T1000 (cell line): Measurements from ENCODE around the gene PRRG3.
A peak's percentile ranks its signal among the peaks of the same experiment; 100 is the strongest.

Experiments used
- DNase-seq: peaks from one replicate; lab custom pipeline; 2025; ENCODE audit warnings: mixed read lengths; lab: John Stamatoyannopoulos, UW

PRRG3 gene

DNA sequence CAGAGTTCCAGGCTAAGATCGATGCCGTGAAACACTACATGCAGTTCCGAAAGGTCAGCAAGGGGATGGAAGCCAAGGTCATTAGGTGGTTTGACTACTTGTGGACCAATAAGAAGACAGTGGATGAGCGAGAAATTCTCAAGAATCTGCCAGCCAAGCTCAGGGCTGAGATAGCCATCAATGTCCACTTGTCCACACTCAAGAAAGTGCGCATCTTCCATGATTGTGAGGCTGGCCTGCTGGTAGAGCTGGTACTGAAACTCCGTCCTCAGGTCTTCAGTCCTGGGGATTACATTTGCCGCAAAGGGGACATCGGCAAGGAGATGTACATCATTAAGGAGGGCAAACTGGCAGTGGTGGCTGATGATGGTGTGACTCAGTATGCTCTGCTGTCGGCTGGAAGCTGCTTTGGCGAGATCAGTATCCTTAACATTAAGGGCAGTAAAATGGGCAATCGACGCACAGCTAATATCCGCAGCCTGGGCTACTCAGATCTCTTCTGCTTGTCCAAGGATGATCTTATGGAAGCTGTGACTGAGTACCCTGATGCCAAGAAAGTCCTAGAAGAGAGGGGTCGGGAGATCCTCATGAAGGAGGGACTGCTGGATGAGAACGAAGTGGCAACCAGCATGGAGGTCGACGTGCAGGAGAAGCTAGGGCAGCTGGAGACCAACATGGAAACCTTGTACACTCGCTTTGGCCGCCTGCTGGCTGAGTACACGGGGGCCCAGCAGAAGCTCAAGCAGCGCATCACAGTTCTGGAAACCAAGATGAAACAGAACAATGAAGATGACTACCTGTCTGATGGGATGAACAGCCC, 48.6 kb downstream of the PRRG3 start:
- DNase-seq: no peak

DNA sequence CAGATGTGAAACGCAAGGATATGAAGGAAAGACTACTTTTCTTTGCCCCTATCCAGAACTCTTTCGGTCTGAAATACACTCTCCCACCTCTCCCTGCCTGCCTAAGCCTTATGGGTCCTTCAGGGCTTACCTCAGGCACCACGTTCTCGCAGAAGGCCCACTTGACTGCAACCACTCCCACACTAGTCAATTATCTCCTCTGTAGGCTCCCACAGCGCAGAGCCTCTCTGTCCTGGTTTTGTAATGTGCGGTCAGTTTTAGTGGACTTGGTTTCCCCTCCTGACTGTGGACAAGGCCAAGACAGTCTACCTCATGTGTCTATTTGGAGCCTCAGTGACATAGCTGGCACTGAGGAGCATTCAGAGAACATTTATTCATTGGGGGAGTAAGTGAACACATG, 50.4 kb downstream of the PRRG3 start:
- no peak for DNase-seq

DNA sequence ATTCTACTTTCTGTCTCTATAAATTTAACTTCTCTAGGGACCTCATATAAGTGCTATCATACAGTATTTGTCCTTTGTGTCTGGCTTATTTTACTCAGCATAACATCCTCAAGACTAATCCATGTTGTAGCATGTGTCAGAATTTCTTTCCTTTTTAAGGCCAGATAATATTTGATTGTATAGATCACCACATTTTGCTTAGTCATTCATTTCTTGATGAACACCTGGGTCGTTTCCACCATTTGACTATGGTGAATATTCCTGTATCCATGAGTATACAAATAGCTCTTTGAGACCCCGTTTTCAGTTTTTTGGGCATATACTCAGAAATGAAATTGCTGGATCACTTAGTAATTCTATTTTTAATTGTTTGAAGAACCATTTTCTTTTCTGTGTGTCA, 51.2 kb downstream of the PRRG3 start:
- DNase-seq: no peak

DNA sequence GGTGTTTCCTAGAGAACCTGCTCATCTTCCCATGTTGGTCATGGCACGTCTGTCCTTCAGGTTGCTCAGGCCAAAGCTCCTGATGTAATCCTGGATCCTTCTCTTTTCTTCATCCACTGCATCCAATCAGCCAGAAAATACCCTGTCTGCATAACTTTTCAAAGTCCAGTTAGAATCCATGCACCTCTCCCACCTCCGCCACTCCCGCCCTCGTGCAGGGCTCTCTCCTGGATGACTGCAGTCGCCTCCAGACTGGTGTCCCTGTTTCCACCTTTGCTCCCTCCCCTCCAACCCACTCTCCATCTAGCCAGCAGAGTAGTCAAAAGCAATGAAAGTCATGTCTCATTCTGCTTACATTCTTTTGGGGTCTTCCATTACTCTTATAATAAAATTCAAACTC, 55.3 kb downstream of the PRRG3 start:
- no peak for DNase-seq

GRCh38 chrX:151752847-151753246, 57.6 kb downstream of the PRRG3 start:
- no peak for DNase-seq

- DNase-seq: peak; percentile 2
Observed at GRCh38 chrX:151753313-151754046, 58.2 kb downstream of the PRRG3 start.

DNA sequence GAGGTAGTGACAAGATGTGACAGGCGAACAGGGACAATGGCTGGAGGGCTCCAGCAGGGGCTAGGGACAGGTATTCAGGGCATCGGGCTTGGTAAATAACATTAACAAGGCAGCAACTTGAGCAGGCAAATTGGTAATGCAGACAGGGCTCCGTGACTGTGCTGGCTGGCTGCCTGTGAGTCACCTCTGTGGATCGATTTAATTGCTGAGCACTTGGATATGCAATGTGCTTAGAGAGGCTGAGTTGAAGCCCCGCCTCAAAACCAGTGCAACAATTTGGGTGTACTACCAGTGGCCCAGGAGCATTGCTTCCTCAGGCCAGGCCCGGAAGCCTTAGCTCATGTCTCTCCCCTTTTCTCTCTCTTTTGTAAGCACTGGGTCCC, 58.8 kb downstream of the PRRG3 start:
- peak; percentile 6 for DNase-seq

- no peak for DNase-seq
Observed at GRCh38 chrX:151754641-151755215, 59.5 kb downstream of the PRRG3 start.
